ENCODE measurements around the gene KIF12. TPM values are rescaled to one million over a fixed set of nuclear protein-coding genes. Genes with fewer than 3 reads are reported as not detected.

The KIF12 gene
- total and polyA plus RNA-seq, 2 of the 13 experiments (the other 11 are each of a cell fraction or from before 2014, with no cell fraction given) = 1.8 to 12.5 TPM

GRCh38 chr9:114078021-114078780 lies 20.9 kb downstream of the KIF12 start, which contains the start of gene AMBP (continued):
- TF ChIP-seq ZNF75D (CRISPR knock-in tag; IDR thresholded peaks at IDR 0.05; ENCODE audit: borderline replicate concordance) (no peak), ZNF503 (CRISPR knock-in tag; IDR thresholded peaks at IDR 0.05) (peak; percentile 91), AKAP8 (CRISPR knock-in tag; IDR thresholded peaks at IDR 0.05) (peak; percentile 96), FOSL2 (CRISPR knock-in tag; IDR thresholded peaks at IDR 0.05) (peak; percentile 71), ZGPAT (CRISPR knock-in tag; IDR thresholded peaks at IDR 0.05) (peak; percentile 98), ZBTB37 (CRISPR knock-in tag; IDR thresholded peaks at IDR 0.05) (peak; percentile 90; the same call in 1 of the 2 replicates), SMC3 (IDR thresholded peaks at IDR 0.05; ENCODE audit: low read length) (0 out of 2 replicates have a peak, but pooled peaks have one; percentile 2), RBFOX2 (IDR thresholded peaks at IDR 0.05; ENCODE audit: low read depth, low read length) (peak; percentile 88), THAP8 (CRISPR knock-in tag; IDR thresholded peaks at IDR 0.05; ENCODE audit: borderline replicate concordance) (peak; percentile 27; the same call in 1 of the 2 replicates), RBAK (CRISPR knock-in tag; IDR thresholded peaks at IDR 0.05) (no peak), RORA (CRISPR knock-in tag; IDR thresholded peaks at IDR 0.05) (no peak), ZNF570 (CRISPR knock-in tag; IDR thresholded peaks at IDR 0.05; ENCODE audit: borderline replicate concordance) (no peak), ARNT2 (CRISPR knock-in tag; IDR thresholded peaks at IDR 0.05; ENCODE audit: low read depth) (peak; percentile 84), GABPB1 (CRISPR knock-in tag; IDR thresholded peaks at IDR 0.05) (peak; percentile 73), ZSCAN21 (CRISPR knock-in tag; IDR thresholded peaks at IDR 0.05; ENCODE audit: borderline replicate concordance) (peak; percentile 84), MYC (CRISPR knock-in tag; IDR thresholded peaks at IDR 0.05; ENCODE audit: borderline replicate concordance) (peak; percentile 91), PTBP1 (IDR thresholded peaks at IDR 0.05; ENCODE audit: low read depth, low read length, poor library complexity, severe bottlenecking) (peak; percentile 48), GABPA (IDR thresholded peaks at IDR 0.05; ENCODE audit: low read depth, low read length) (no peak), GABPA (CRISPR knock-in tag; IDR thresholded peaks at IDR 0.05; ENCODE audit: low read depth) (no peak), CHD2 (IDR thresholded peaks at IDR 0.05; ENCODE audit: low read depth, low read length) (no peak), RBM22 (optimal IDR thresholded peaks at IDR 0.05; ENCODE audit: low read length) (no peak), ZMYM4 (CRISPR knock-in tag; IDR thresholded peaks at IDR 0.05) (peak; percentile 82), YEATS4 (CRISPR knock-in tag; IDR thresholded peaks at IDR 0.05; ENCODE audit: borderline replicate concordance) (peak; percentile 64; the same call in 1 of the 2 replicates), NFYB (CRISPR knock-in tag; IDR thresholded peaks at IDR 0.05) (peak; percentile 74)
